Gastrocnemius medialis (tissue), 4 donors: ENCODE data around the gene PEX1. TPM values are rescaled to one million over a fixed set of nuclear protein-coding genes. Genes with fewer than 3 reads are reported as not detected.

Experiments used
- ATAC-seq, 2 donors: fragments of 150-250 bp; one replicate each; pipeline ENCODE4 v1.9.1; 2016
- DNase-seq, 2 donors: peaks; one replicate each; pipeline ENCODE4 v3.0.0-alpha.2; 2019
- H3K27ac ChIP-seq, 4 donors: fragments of 200-600 bp; sonication (generic); 1 replicate in 1 of 4; 2 replicates in 3 of 4; pipeline ENCODE4 v1.5.1; 2016 to 2018; ENCODE audit warnings: mild to moderate bottlenecking in 2 of 4, moderate library complexity in 1 of 4
- H3K27me3 ChIP-seq, 3 donors: fragments of 200-600 bp; sonication (generic) in 2 of 3; 1 replicate in 1 of 3; 2 replicates in 2 of 3; pipeline versions ENCODE4 v1.5.1 to v1.6.0; 2016 to 2019; ENCODE audit warnings: mild to moderate bottlenecking in 1 of 3, moderate library complexity in 1 of 3
- H3K36me3 ChIP-seq, 2 donors: fragments of 200-600 bp; sonication (generic) in 1 of 2; one replicate each; pipeline ENCODE4 v1.5.1; 2017 to 2018
- H3K4me1 ChIP-seq, 2 donors: fragments of 200-600 bp; sonication (generic) in 1 of 2; one replicate each; pipeline ENCODE4 v1.5.1; 2016 to 2017; ENCODE audit warnings: mild to moderate bottlenecking in 2 of 2
- H3K4me3 ChIP-seq, 4 donors: fragments of 200-600 bp; sonication (generic) in 3 of 4; 1 replicate in 1 of 4; 2 replicates in 3 of 4; pipeline ENCODE4 v1.5.1; 2016 to 2019; ENCODE audit warnings: mild to moderate bottlenecking in 2 of 4
- H3K9me3 ChIP-seq, 3 donors: fragments of 200-600 bp; sonication (generic) in 2 of 3; 1 replicate in 1 of 3; 2 replicates in 2 of 3; pipeline ENCODE4 v1.5.1; 2016 to 2019
- CTCF ChIP-seq, 5 experiments: fragments of 450-650 bp in 3 of 5; fragments of 200-600 bp in 2 of 5; sonication (generic) in 2 of 5; IDR thresholded peaks in 4 of 5; conservative IDR thresholded peaks in 1 of 5; 1 replicate in 4 of 5; 2 replicates in 1 of 5; pipeline ENCODE4 v1.5.1; 2016 to 2019; ENCODE audit warnings: antibody characterized with exemption in 5 of 5, mild to moderate bottlenecking in 3 of 5, moderate library complexity in 3 of 5
- POLR2A ChIP-seq, 2 donors: fragments of 450-650 bp; IDR thresholded peaks; one replicate each; pipeline ENCODE4 v1.6.1; 2017; ENCODE audit warnings: antibody characterized with exemption in 2 of 2, mild to moderate bottlenecking in 2 of 2, moderate library complexity in 2 of 2
- in situ Hi-C, 4 donors: fragments of 200-750 bp; cut with MboI; loops; one replicate each; pipeline versions ENCODE4 v1.15.0 to v1.8.0; 2017; ENCODE audit warnings: low sequenced_read_pairs in 4 of 4
- intact Hi-C: fragments of 100-400 bp; cut with DNase I; formaldehyde crosslinking; loops from one replicate; pipeline ENCODE4 v1.15.1; 2023; ENCODE audit warnings: low total_unique reads
- total RNA-seq, 4 donors: library from RNA; depleted of rRNA; stranded (reverse); fragments of >200 nt; gene quantifications; one replicate each; pipeline versions ENCODE4 v1.1.0 to v1.2.3, GENCODE V29; 2016

PEX1 gene
- total RNA-seq, 4 donors from 2014 or later: 8.0 to 22.3 (median 12.3) TPM

- DNase-seq (no peak), ATAC-seq (no peak)
- Histone ChIP-seq H3K36me3 (peaks cover 0 to 49% of the 10 kb centered on the region in 2 donors), H3K4me1 (no peaks in the 10 kb centered on the region), H3K9me3 (no peaks in the 10 kb centered on the region), H3K27me3 (no peaks in the 10 kb centered on the region), H3K4me3 (no peak overlapping the region), H3K27ac (no peak overlapping the region)
- TF ChIP-seq CTCF (IDR thresholded peaks at IDR 0.05 in 4 of 5, conservative IDR thresholded peaks at IDR 0.05 in 1 of 5): no peak
- no peak for TF ChIP-seq POLR2A (IDR thresholded peaks at IDR 0.05)
- in situ Hi-C loops (no loop called here), intact Hi-C loops (no loop called here)
Observed at GRCh38 chr7:92460510-92460909, 67.8 kb downstream of the PEX1 start.

GRCh38 chr7:92460109-92460508 is 68.2 kb downstream of the PEX1 start:
- H3K9me3 ChIP-seq: no peaks in the 10 kb centered on the region
- no peaks in the 10 kb centered on the region for H3K27me3 ChIP-seq
- in situ Hi-C loops: no loop called here
- H3K27ac ChIP-seq: no peak overlapping the region
- H3K36me3 ChIP-seq: peaks cover 0 to 51% of the 10 kb centered on the region in 2 donors
- TF ChIP-seq POLR2A (IDR thresholded peaks at IDR 0.05) (no peak), CTCF (IDR thresholded peaks at IDR 0.05 in 4 of 5, conservative IDR thresholded peaks at IDR 0.05 in 1 of 5) (no peak)
- DNase-seq: no peak
- intact Hi-C loops: no loop called here
- no peak overlapping the region for H3K4me3 ChIP-seq
- no peaks in the 10 kb centered on the region for H3K4me1 ChIP-seq
- no peak for ATAC-seq

- Histone ChIP-seq H3K4me3 (no peak overlapping the region), H3K27me3 (no peaks in the 10 kb centered on the region), H3K9me3 (no peaks in the 10 kb centered on the region), H3K27ac (no peak overlapping the region), H3K4me1 (no peaks in the 10 kb centered on the region), H3K36me3 (peaks cover 0 to 75% of the 10 kb centered on the region in 2 donors)
- in situ Hi-C loops (no loop called here), intact Hi-C loops (no loop called here)
- TF ChIP-seq CTCF (IDR thresholded peaks at IDR 0.05 in 4 of 5, conservative IDR thresholded peaks at IDR 0.05 in 1 of 5) (no peak), POLR2A (IDR thresholded peaks at IDR 0.05) (no peak)
- DNase-seq (no peak), ATAC-seq (no peak)
Observed at GRCh38 chr7:92456236-92456635, 72.1 kb downstream of the PEX1 start.

GRCh38 chr7:92451645-92452044 is 76.7 kb downstream of the PEX1 start:
- no peak for DNase-seq
- in situ Hi-C loops (no loop called here), intact Hi-C loops (no loop called here)

More at GRCh38 chr7:92451645-92452044, 76.7 kb downstream of the PEX1 start:
- H3K27ac ChIP-seq: no peak overlapping the region
- H3K4me3 ChIP-seq: no peak overlapping the region
- H3K4me1 ChIP-seq: peaks cover 12 to 15% of the 10 kb centered on the region in 2 donors
- H3K36me3 ChIP-seq: peaks cover 0 to 76% of the 10 kb centered on the region in 2 donors
- H3K27me3 ChIP-seq: no peaks in the 10 kb centered on the region
- ATAC-seq: no peak
- TF ChIP-seq CTCF (IDR thresholded peaks at IDR 0.05 in 4 of 5, conservative IDR thresholded peaks at IDR 0.05 in 1 of 5) (no peak), POLR2A (IDR thresholded peaks at IDR 0.05) (no peak)
- no peaks in the 10 kb centered on the region for H3K9me3 ChIP-seq
